Mesodermal cell (in vitro differentiated cells): ENCODE results near the gene GLI1.
"Not testable (repeated sequence)": the region's sequence is repeated elsewhere in the genome, so short reads cannot be mapped to it uniquely, and the experiment has no call there.

Source experiments
- H3K27ac ChIP-seq: 2 replicates; pipeline ENCODE4 v1.7.0; 2013; ENCODE audit warnings: mild to moderate bottlenecking, low read depth, low read length, moderate library complexity; ENCODE audit not compliant: severe bottlenecking
- H3K36me3 ChIP-seq: 2 replicates; pipeline ENCODE4 v1.7.1; 2013; ENCODE audit warnings: mild to moderate bottlenecking, low read length, moderate library complexity; ENCODE audit not compliant: control insufficient read depth, insufficient read depth
- H3K4me1 ChIP-seq: one replicate; pipeline ENCODE4 v1.7.1; 2013; ENCODE audit warnings: mild to moderate bottlenecking, low read length; ENCODE audit not compliant: insufficient read depth, control insufficient read depth, poor library complexity, severe bottlenecking
- H3K4me3 ChIP-seq: 2 replicates; pipeline ENCODE4 v1.7.0; 2013; ENCODE audit warnings: low read length, control low read depth, mild to moderate bottlenecking; ENCODE audit not compliant: insufficient read depth, poor library complexity, severe bottlenecking; ENCODE audit errors: extremely low read depth
- H3K9me3 ChIP-seq: 2 replicates; pipeline ENCODE4 v1.7.1; 2013; ENCODE audit warnings: mild to moderate bottlenecking, low read length, moderate library complexity; ENCODE audit not compliant: control insufficient read depth
- WGBS, 2 experiments: methylation state at CpG; one replicate each; pipeline ENCODE4 v1.1.5; 2013; ENCODE audit warnings: missing lambda C conversion rate in 2 of 2; ENCODE audit not compliant: insufficient coverage in 2 of 2; 5-methylcytosine and 5-hydroxymethylcytosine counted together

The GLI1 gene

GRCh38 chr12:57441846-57442427 lies 17.6 kb upstream of the GLI1 start:
- no peak overlapping the region for H3K4me3 ChIP-seq
- H3K4me1 ChIP-seq: no peaks in the 10 kb centered on the region
- H3K27ac ChIP-seq: no peak overlapping the region
- H3K9me3 ChIP-seq: peaks cover 6% of the 10 kb centered on the region
- no peaks in the 10 kb centered on the region for H3K36me3 ChIP-seq
- WGBS, 2 experiments: 33 to 67% methylated on average over 1 of the region's 1 CpG

GRCh38 chr12:57444337-57444736 lies 15.2 kb upstream of the GLI1 start:
- 96% methylated on average over 3 of the region's 6 CpGs; no CpG with 5 or more reads in 1 of the 2 experiments for WGBS, 2 experiments
- not testable (repeated sequence) for H3K4me3 ChIP-seq

GRCh38 chr12:57444744-57445143 lies 14.8 kb upstream of the GLI1 start:
- 94 to 100% methylated on average over 1 to 3 of the region's 5 CpGs for WGBS, 2 experiments
- Histone ChIP-seq H3K36me3 (no peaks in the 10 kb centered on the region), H3K27ac (no peak overlapping the region), H3K4me1 (no peaks in the 10 kb centered on the region), H3K4me3 (no peak overlapping the region), H3K9me3 (peaks cover 6% of the 10 kb centered on the region)

More at GRCh38 chr12:57444337-57444736, 15.2 kb upstream of the GLI1 start:
- not testable (repeated sequence) for H3K36me3 ChIP-seq, H3K9me3 ChIP-seq, H3K4me1 ChIP-seq, H3K27ac ChIP-seq

DNA sequence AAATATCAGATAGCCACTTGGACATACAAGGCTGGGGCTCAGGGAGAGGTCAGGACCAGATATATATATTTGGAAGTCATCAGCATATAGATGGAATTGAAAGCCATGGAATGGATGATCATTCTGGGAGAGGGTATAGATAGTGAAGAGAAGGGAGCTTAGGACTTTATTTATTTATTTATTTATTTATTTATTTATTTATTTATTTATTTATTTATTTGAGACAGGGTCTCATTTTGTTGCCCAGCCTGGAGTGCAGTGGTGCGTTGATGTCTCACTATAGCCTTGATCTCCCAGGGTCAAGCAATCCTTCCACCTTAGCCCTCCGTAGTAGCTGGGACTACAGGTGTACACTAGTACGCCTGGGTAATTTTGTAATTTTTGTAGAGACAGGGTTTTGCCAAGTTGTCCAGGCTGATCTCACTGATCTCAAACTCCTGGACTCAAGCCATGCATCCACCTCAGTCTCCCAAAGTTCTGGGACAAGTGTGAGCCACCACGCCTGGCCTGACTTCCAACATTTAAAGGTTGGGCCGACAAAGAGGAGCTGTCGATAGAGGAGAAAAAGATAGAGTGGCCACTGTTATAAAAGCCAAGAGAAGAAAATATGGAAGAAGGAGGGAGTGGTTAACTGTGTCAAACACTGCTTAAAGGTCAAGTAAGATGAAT lies 13.2 kb upstream of the GLI1 start:
- Histone ChIP-seq H3K36me3 (no peaks in the 10 kb centered on the region), H3K27ac (no peak overlapping the region), H3K4me1 (no peaks in the 10 kb centered on the region), H3K4me3 (no peak overlapping the region), H3K9me3 (peaks cover 5% of the 10 kb centered on the region)
- WGBS, 2 experiments: 92 to 94% methylated on average over 3 to 4 of the region's 6 CpGs

DNA sequence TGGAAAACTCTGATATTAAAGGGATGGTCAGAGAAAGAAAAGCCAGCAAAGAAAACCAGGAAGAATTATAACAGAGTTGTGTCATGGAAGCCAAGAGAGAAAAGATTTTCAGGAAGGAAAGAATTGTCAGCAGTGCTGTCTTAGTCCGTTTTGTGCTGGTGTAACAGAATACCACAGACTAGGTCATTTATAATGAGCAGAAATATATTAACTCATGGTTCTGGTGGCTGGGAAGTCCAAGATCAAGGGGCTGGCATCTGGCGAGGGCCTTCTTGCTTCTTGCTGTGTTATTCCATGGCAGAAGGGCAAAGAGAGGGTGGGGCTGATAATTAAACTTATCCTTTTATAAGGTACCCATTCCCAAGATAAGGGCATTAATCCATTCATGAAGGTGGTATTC lies 10.9 kb upstream of the GLI1 start:
- Histone ChIP-seq H3K4me1 (peaks cover 14% of the 10 kb centered on the region), H3K36me3 (no peaks in the 10 kb centered on the region), H3K27ac (no peak overlapping the region), H3K9me3 (no peaks in the 10 kb centered on the region), H3K4me3 (no peak overlapping the region)
- 100% methylated on average over 1 of the region's 2 CpGs; no CpG with 5 or more reads in 1 of the 2 experiments for WGBS, 2 experiments

- Histone ChIP-seq H3K4me1 (peaks cover 15% of the 10 kb centered on the region), H3K9me3 (no peaks in the 10 kb centered on the region), H3K36me3 (no peaks in the 10 kb centered on the region), H3K27ac (no peak overlapping the region), H3K4me3 (no peak overlapping the region)
- WGBS, 2 experiments: 94 to 98% methylated on average over 7 of the region's 7 CpGs
These were observed 10.2 kb upstream of the GLI1 start for GRCh38 chr12:57449375-57449774.

GRCh38 chr12:57450057-57450456 lies 9.5 kb upstream of the GLI1 start:
- Histone ChIP-seq H3K4me1 (peaks cover 22% of the 10 kb centered on the region), H3K4me3 (no peak overlapping the region), H3K36me3 (no peaks in the 10 kb centered on the region), H3K27ac (no peak overlapping the region), H3K9me3 (no peaks in the 10 kb centered on the region)
- WGBS, 2 experiments: 94 to 100% methylated on average over 3 of the region's 3 CpGs

DNA sequence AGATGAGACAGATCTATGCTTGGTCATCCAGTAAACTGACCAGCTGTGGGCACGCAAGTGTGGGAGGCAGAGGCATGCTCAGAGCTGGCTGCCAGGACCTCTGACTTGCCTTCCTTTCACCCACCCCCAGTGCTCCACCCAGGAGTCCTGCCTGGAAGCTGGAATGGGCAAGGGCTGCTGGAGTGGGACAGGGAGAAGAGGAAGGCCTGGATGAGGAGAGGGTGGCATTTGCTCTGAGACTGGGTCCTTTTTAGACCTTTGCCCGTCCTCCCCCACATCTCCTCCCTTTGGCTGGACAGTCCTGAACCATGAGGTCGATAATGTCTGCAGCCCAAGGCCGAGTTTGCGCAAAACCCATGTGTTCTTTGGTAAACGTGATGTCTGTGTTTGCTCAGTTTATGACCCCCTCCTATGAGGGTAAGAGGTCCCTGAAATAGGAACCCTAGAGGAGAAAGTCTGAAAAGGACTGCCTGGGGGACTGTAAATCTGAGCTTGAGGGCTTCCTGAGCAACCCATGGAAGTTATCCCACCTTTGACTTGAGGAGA lies 8.3 kb upstream of the GLI1 start:
- 85 to 88% methylated on average over 4 of the region's 6 CpGs for WGBS, 2 experiments
- no peak overlapping the region for H3K27ac ChIP-seq
- no peaks in the 10 kb centered on the region for H3K36me3 ChIP-seq
- no peak overlapping the region for H3K4me3 ChIP-seq
- peaks cover 28% of the 10 kb centered on the region for H3K4me1 ChIP-seq
- H3K9me3 ChIP-seq: no peaks in the 10 kb centered on the region

DNA sequence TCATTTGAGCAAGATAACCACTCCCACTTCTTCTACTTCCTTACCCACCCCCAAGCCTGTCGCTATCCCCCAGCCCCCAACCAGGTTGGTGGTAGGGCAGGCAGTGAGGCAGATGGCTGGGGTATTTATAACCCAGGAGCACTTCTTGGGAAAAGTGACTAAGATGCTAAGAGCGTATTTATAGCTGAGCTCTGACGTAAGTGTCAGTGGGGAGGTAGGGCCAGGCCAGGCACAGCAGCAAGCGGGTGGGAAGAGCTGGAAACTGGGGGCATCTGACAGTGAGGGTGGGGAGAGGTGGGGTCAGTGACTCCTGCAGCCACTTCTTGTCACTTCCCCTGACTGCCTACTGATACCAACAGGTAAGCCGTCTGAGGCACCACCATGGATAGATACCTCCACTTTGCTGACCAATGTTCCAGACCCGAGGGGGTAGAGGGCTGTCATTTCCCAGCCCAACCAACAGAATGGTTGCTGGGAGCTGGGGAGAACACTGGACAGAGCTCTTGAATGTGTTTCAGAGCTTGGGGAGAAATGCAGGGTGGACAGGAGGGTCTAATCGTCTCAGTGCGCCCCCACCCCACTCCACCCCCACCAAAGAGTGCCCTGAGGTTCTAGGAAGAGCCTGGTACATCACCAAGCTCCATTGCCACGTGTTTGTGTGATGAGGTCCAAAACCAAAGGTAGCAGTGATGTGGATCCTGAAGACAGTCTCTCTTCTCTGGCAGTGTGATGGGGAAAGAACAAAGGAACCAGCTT lies 7.2 kb upstream of the GLI1 start:
- Histone ChIP-seq H3K4me1 (peaks cover 28% of the 10 kb centered on the region), H3K27ac (peak overlapping the region; percentile 77), H3K36me3 (no peaks in the 10 kb centered on the region), H3K9me3 (no peaks in the 10 kb centered on the region), H3K4me3 (no peak overlapping the region)
- WGBS, 2 experiments: 46 to 62% methylated on average over 4 to 6 of the region's 9 CpGs

DNA sequence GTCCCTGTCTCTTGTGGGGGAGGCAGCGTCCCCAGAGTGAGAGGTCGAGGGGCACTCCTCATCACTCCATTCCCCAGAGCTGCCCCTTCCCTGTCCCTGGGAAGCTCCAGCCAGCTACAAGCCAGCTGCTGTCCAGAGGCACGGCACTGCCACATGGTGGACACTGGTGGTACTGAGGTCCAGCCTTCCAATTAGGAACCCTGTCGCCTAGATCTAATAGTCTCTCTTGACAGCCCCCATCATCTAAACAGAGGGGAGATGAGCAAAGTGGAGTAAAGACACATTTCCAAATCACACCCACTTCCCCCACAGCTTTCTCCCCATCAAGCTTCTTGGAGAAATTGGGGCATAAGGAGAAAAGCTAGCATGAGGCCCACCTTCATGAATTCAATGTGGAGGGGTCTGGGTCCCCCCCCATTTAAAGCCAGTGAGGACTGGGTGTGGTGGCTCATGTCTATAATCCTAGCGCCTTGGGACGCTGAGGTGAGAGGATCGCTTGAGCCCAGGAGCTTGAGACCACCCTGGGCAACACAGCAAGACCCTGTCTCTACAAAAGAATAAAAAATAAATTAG lies 6.6 kb upstream of the GLI1 start:
- Histone ChIP-seq H3K36me3 (no peaks in the 10 kb centered on the region), H3K9me3 (no peaks in the 10 kb centered on the region), H3K4me1 (peaks cover 28% of the 10 kb centered on the region), H3K4me3 (no peak overlapping the region), H3K27ac (peak overlapping the region; percentile 77)
- WGBS, 2 experiments: 30 to 49% methylated on average over 2 to 3 of the region's 7 CpGs
